GM23248 (cell line): Measurements from ENCODE around the gene PTPN2.

Experiments
- EZH2 ChIP-seq: fragments of 200-600 bp; sonication (generic); IDR thresholded peaks from 2 replicates; pipeline ENCODE4 v1.6.1; 2018; ENCODE audit warnings: antibody characterized with exemption, mild to moderate bottlenecking; ENCODE audit not compliant: insufficient read depth, poor library complexity, severe bottlenecking
- EZH2phosphoT487 ChIP-seq: fragments of 200-600 bp; sonication (generic); IDR thresholded peaks from 2 replicates; pipeline ENCODE4 v1.6.1; 2018; ENCODE audit warnings: antibody characterized with exemption, moderate library complexity, mild to moderate bottlenecking, low read depth; ENCODE audit not compliant: insufficient read depth

- TF ChIP-seq EZH2 (no peak), EZH2phosphoT487 (peak; percentile 83; the same call in 1 of the 2 replicates)
Observed at GRCh38 chr18:12745095-12745795, 138.8 kb downstream of the PTPN2 start.
